Hepatocyte (in vitro differentiated cells): ENCODE results near the gene HS6ST2.

Experiments
- EZH2phosphoT487 ChIP-seq: fragments of 200-600 bp; sonication (generic); IDR thresholded peaks from one replicate; pipeline ENCODE4 v1.6.1; 2018; ENCODE audit warnings: antibody characterized with exemption, mild to moderate bottlenecking, low read depth, moderate library complexity; ENCODE audit not compliant: unreplicated experiment, severe bottlenecking
- TF ChIP-seq, protein P1 (sequence below): fragments of 200-600 bp; sonication (generic); IDR thresholded peaks from 2 replicates; pipeline ENCODE4 v1.5.1; 2016; ENCODE audit warnings: antibody characterized with exemption, mild to moderate bottlenecking; ENCODE audit not compliant: poor library complexity

DNA sequence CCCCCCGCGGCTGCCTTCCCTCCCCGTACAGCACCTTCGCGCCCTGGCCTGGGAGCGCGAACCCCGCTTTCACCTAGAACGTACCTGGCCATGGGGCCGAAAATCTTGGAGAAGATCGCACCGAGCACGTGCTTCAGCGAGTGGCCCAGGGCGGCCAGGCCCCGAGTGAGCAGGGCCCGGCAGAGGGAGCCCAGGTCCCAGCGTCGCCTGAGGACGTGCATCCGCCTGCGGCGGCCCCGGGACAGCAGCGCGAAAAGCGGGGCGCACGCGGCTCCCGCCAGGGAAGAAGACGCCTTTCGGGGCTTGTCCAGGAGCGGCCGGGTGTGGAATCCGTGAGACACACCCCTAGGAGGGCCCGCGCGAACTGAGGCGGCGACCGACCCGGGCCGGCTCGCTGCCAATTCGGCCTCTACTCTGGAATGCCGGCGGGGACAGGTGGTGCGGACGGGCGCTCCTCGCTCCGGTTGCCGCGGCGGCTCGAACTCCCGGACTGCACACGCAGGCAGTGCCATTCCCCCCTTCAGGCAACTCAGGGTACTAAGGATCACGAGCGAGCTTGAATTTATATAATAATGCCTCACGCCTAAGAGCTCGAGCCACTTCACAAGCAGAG, at the start of gene HS6ST2:
- TF ChIP-seq EZH2phosphoT487: no peak
- TF ChIP-seq, protein P1, sequence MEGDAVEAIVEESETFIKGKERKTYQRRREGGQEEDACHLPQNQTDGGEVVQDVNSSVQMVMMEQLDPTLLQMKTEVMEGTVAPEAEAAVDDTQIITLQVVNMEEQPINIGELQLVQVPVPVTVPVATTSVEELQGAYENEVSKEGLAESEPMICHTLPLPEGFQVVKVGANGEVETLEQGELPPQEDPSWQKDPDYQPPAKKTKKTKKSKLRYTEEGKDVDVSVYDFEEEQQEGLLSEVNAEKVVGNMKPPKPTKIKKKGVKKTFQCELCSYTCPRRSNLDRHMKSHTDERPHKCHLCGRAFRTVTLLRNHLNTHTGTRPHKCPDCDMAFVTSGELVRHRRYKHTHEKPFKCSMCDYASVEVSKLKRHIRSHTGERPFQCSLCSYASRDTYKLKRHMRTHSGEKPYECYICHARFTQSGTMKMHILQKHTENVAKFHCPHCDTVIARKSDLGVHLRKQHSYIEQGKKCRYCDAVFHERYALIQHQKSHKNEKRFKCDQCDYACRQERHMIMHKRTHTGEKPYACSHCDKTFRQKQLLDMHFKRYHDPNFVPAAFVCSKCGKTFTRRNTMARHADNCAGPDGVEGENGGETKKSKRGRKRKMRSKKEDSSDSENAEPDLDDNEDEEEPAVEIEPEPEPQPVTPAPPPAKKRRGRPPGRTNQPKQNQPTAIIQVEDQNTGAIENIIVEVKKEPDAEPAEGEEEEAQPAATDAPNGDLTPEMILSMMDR: no peak
